ENCODE measurements around the gene SPA17. TPM values are rescaled to one million over a fixed set of nuclear protein-coding genes. Genes with fewer than 3 reads are reported as not detected.

Gene SPA17
- total and polyA plus RNA-seq, 9 of the 15 experiments (the other 6 are each of a cell fraction or from before 2014, with no cell fraction given) = 6.0 to 19.5 (median 12.6) TPM

GRCh38 chr11:124643605-124644425 lies 29.9 kb upstream of the SPA17 start:
- in situ Hi-C loops (cut with MboI) (no loop called here), intact Hi-C loops (cut with micrococcal nuclease) (loop anchor here (1.0 to 5.0 kb wide), 6 partner anchors 22 to 227 kb away; partner anchors contain the start of gene TBRG1)
- Histone ChIP-seq H3K36me3 (ENCODE audit: control insufficient read depth, insufficient read depth, low read length) (no peaks in the 10 kb centered on the region), H3K4me1 (replicated peaks in 1 of 2; ENCODE audit: control insufficient read depth in 2 of 2, insufficient read depth in 2 of 2, low read length in 2 of 2) (peaks cover 0 to 28% of the 10 kb centered on the region in 2 experiments; a peak in 4 of 5 replicates), H3K4me2 (ENCODE audit: insufficient read depth, low read length) (peak overlapping the region; percentile 58), H3K79me2 (ENCODE audit: control insufficient read depth, insufficient read depth, low read length) (no peaks in the 10 kb centered on the region), H3K4me3 (no peak overlapping the region), H3K9me3 (replicated peaks; ENCODE audit: control insufficient read depth, insufficient read depth, low read depth, low read length) (peaks cover 8% of the 10 kb centered on the region; the same call in 1 of the 2 replicates), H3K9ac (ENCODE audit: insufficient read depth in 1 of 2, low read depth in 2 of 2, low read length in 2 of 2) (peak overlapping the region in 1 of 2 experiments; percentile 43; a peak in 2 of 4 replicates), H3K27ac (ENCODE audit: extremely low read depth, low read depth, low read length) (peak overlapping the region; percentile 81), H3K27me3 (ENCODE audit: control insufficient read depth in 2 of 2, insufficient read depth in 2 of 2, low read length in 2 of 2) (no peaks in the 10 kb centered on the region), H2AFZ (ENCODE audit: low read depth, low read length) (peak overlapping the region; percentile 96), H4K20me1 (replicated peaks; ENCODE audit: control insufficient read depth, insufficient read depth, low read length) (no peaks in the 10 kb centered on the region), H3K9me1 (ENCODE audit: control insufficient read depth, insufficient read depth, low read length) (no peaks in the 10 kb centered on the region)
- ChIA-PET CTCF (ENCODE audit: low intra/inter-chr PET ratio) (interaction anchor here (0.6 to 2.5 kb wide), 8 partner anchors 120 to 231 kb away, joined by 3 to 35 read pairs (median 5); no protein-coding TSS in a partner anchor), POLR2A (interaction anchor here (0.6 to 1.4 kb wide), 9 partner anchors 12 to 473 kb away, joined by 3 to 4 read pairs (median 3); partner anchors contain the start of genes SPA17 and TBRG1)
- FAIRE-seq (no peak), DNase-seq (ENCODE audit: extremely low read depth in 1 of 4, low spot score in 3 of 4) (peak; percentile 51 to 70 (median 59)), ATAC-seq (peak; percentile 81)
- 3% methylated on average over 3 of the region's 3 CpGs for WGBS (ENCODE audit: insufficient coverage, low coverage, missing lambda C conversion rate)
- BruUV-seq (replicated peaks) = no TSS peak
- peak; percentile 72; the same call in 1 of the 2 replicates for TF ChIP-seq ZNF311 (CRISPR knock-in tag; IDR thresholded peaks at IDR 0.05)
- 0 out of 4 replicates have a peak, but pooled peaks of 1 of the 2 experiments have one; percentile 52 for TF ChIP-seq ETV6 (IDR thresholded peaks at IDR 0.05; ENCODE audit: borderline replicate concordance in 1 of 2, low read depth in 2 of 2, low read length in 1 of 2)
- no peak for TF ChIP-seq ETV6 (CRISPR knock-in tag; IDR thresholded peaks at IDR 0.05; ENCODE audit: borderline replicate concordance)
- TF ChIP-seq CREBBP (IDR thresholded peaks at IDR 0.05; ENCODE audit: low read depth, low read length) = no peak
- TF ChIP-seq RAD21 (CRISPR knock-in tag; conservative IDR thresholded peaks at IDR 0.05 in 1 of 2, IDR thresholded peaks at IDR 0.05 in 1 of 2) = 0 out of 4 replicates have a peak, but pooled peaks of 1 of the 2 experiments have one; percentile 6
- TF ChIP-seq TCF3 (CRISPR knock-in tag; IDR thresholded peaks at IDR 0.05) = peak; percentile 53; the same call in 1 of the 2 replicates
- peak in 1 of 2 experiments; percentile 76; a peak in 1 of 4 replicates for TF ChIP-seq RCOR1 (IDR thresholded peaks at IDR 0.05; ENCODE audit: borderline replicate concordance in 1 of 2, low read depth in 2 of 2, low read length in 2 of 2)
- no peak for TF ChIP-seq ZC3H11A (IDR thresholded peaks at IDR 0.05; ENCODE audit: low read depth, low read length)
- TF ChIP-seq PATZ1 (CRISPR knock-in tag; IDR thresholded peaks at IDR 0.05; ENCODE audit: borderline replicate concordance) = no peak
- TF ChIP-seq GABPA (tag; conservative IDR thresholded peaks at IDR 0.05; ENCODE audit: low read depth) = peak; percentile 52
- no peak for TF ChIP-seq SREBF1 (IDR thresholded peaks at IDR 0.05; ENCODE audit: borderline replicate concordance, low read depth, low read length)
- TF ChIP-seq ZNF766 (CRISPR knock-in tag; conservative IDR thresholded peaks at IDR 0.05) = peak; percentile 78
- TF ChIP-seq BACH1 (tag; IDR thresholded peaks at IDR 0.05) = peak; percentile 61
- TF ChIP-seq ZNF644 (tag; IDR thresholded peaks at IDR 0.05; ENCODE audit: low read depth) = peak; percentile 88; the same call in 1 of the 2 replicates
- TF ChIP-seq FOXA3 (CRISPR knock-in tag; conservative IDR thresholded peaks at IDR 0.05 in 1 of 2, IDR thresholded peaks at IDR 0.05 in 1 of 2) = peak in 1 of 2 experiments; percentile 39; a peak in 1 of 4 replicates
- TF ChIP-seq NFE2 (IDR thresholded peaks at IDR 0.05; ENCODE audit: low read depth) = no peak
- TF ChIP-seq L3MBTL2 (IDR thresholded peaks at IDR 0.05) = no peak; the same call in 1 of the 2 replicates
- TF ChIP-seq SMARCE1 (IDR thresholded peaks at IDR 0.05) = 0 out of 2 replicates have a peak, but pooled peaks have one; percentile 15
- peak; percentile 86 for TF ChIP-seq ATF7 (IDR thresholded peaks at IDR 0.05)

All from K562 (cell line).